Activated naive CD8-positive, alpha-beta T cell treated with anti-CD3 and anti-CD28 coated beads, Interleukin-2, amount 50 U/mL, for 16 hours (primary cell): ENCODE data around the gene HEPHL1.

Source experiments
- DNase-seq: peaks from one replicate; pipeline ENCODE4 v3.0.0-alpha.2; 2020; ENCODE audit warnings: low read depth, low spot score

Gene HEPHL1

DNA sequence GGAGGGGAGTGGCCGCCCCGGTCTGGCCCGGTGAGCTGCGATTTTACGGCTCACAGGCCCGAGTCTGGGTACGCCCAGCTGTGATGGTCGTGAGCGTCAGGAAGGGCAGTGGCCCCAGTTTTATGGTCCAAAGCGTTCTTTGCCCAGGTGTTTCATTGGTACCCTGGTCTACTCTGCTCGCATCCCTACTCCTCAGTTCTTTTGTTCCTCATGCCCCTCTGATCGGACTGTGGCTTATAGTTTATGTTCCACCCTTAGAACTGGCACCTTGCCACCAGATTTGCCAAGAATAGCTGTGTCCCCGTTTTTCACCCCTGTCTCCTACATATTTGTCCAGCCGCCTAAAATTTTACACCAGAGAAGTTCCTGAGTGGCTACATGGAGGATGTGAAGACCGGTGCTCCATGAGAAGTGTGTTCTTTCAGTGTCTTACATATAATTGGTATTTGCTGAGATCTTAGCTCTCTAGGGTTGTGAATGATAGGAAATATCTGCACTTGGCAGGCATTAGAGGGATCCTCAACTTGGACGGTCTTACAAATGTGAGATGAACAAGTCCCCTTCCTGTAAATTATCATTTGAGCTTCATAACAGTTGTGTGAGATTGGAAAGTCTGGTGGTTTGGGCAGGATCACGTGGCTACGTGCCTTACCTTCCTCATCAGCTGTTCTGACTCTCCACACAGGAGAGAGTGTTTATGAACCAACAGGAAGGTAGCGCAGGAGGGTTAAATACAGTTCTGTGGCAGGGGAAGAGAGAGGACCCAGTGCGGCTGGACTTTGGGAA is 108.6 kb downstream of the HEPHL1 start:
- no peak for DNase-seq

DNA sequence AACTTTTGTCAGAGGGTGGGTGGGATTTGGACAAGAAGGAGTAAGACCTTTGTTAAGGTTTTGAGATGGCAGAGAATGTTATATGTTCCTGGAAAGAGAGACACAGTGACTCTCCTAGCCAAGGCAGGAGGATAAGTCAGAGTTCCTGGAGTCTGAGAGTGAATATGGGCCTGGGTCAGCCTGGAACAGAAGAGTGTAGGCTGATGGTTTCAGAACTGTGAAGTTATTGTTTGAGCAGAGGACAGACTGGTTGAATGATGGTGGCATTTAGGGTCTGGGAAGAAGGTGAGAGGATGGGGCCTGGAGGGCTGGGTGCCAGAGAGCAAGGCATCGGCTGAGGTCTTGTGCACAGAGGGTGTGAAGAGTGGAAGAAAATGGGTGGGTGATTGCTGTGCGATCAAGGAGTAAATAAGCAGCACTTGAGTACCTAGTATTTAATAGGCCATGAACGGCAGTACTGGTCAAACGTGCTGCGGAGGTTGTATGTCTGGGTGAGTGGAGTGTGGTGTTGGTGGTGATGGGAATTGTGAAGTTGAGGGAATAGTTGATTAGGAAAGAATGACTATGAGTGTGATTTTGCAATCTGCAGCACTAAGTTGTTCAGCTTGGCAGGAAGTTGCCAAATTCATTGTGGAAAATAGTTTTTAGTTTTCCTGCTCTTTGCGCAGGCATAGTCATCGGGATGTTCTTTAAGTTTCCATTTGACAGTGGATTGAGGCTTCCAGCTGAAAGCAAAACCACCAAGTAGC is 109.3 kb downstream of the HEPHL1 start:
- DNase-seq: no peak

DNA sequence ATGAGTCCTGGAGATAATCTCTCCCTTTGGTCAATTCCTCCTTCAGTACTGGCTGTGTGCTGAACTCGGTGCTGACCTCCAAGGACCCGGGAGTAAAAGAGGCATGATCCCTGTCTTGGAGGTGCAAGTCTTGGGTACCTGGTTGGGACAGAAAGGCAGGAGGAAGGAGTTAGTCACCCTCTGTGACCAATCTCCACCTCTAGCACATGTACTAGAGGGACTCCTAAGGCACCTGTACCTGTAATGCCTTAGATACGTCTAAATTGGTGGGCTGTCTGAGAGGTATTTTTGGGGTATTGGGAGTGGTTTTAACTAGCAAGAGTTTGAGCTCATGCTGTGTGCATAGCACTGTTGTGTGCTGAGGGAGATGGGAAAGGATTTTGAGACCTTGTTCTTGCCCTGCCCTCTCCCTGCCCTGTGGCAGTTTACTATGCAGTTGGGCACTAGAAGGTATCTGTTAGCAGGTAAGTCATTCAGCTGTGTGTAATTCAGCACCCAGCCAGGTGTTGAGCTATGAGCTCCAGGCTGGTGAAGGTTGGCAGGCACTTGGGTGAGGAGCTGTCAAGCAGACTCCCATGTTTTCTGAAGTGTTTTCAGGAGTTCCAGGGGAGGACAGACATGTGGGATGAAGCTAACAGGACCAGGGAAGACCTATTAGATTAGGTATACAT is 110.0 kb downstream of the HEPHL1 start:
- no peak for DNase-seq

DNA sequence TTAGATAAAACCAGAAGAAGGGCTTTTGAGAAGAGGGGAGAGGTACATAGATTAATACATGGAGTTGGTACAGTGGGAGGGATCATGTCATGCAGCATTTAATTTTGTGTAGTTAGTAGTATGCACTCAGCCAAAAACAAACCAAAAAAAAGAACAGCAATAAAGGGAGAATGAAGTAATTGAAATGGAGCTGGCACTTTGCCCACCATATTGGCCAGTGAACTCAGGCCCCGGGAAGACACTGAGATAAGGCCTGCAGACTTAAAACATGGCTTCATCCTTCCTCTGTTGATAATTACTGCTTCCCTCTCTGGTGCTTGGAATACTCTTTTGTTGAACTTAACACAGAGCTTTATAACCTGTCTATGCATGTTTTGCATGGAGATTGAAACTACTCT is 110.6 kb downstream of the HEPHL1 start:
- no peak for DNase-seq

DNA sequence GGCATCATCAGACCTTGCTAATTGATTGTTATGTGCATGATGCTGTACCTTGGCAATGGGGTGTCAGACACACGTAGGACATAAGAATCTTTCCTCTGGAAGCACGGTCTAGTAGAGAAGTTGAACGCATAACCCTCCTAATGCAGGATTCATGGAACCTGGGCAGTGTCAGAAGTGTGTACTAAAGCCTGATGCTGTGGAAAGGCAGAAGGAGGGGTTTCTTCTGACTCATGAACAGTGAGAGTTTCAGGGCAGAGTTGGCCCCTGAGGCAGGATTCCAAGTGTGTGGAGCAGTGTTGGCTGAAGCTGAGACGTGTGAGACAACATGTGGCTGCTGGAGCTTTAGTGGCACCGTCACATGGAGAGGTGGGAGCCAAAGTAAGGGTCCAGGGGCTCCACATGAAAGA is 111.0 kb downstream of the HEPHL1 start:
- no peak for DNase-seq

DNA sequence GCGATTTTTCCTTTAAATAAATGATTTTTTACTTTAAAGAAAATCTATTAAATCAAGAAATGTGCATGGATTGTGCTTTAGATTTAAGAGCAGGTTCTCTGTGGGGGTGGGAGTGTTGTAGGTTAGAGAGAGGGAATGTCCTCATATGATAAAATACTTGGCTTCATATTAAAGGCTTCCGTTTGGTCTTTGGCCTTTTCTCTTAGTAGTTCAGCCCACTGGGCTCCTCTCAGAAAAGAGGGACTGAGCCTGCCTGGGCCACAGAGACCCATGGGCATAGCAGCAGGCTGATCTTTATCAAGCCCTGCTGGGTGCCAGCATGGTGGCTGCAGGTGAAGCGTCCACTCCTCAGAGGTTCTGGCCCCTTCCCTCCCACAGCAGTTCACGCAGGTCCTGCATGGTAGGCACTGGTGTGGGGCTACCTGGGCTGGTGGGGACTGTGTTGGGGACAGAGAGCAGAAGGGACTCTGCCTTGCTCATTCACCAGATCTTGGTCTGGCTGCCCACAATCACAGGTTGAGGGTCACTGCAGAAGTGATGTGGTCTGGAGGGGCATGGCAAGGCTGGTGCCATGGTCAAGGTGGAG is 111.8 kb downstream of the HEPHL1 start:
- no peak for DNase-seq

DNA sequence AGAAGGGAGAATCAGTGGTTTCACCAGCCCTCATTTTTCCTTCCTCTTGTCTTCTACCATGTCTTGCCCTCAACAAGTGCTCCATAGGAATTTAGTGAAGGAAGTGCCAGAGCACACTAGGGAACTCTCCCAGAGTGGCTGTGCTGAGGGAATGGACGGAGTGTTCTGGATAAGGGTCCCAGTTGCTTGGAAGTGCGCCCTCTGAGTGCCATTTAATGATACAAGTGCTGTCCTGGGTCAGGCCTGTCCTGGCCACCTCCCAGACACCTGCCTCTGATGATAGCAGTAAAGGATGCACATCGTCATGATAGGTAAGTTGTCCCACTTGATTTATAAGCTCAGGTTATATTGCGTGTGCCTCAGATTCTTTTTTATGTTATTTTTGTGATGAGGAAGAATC is 112.6 kb downstream of the HEPHL1 start:
- no peak for DNase-seq

DNA sequence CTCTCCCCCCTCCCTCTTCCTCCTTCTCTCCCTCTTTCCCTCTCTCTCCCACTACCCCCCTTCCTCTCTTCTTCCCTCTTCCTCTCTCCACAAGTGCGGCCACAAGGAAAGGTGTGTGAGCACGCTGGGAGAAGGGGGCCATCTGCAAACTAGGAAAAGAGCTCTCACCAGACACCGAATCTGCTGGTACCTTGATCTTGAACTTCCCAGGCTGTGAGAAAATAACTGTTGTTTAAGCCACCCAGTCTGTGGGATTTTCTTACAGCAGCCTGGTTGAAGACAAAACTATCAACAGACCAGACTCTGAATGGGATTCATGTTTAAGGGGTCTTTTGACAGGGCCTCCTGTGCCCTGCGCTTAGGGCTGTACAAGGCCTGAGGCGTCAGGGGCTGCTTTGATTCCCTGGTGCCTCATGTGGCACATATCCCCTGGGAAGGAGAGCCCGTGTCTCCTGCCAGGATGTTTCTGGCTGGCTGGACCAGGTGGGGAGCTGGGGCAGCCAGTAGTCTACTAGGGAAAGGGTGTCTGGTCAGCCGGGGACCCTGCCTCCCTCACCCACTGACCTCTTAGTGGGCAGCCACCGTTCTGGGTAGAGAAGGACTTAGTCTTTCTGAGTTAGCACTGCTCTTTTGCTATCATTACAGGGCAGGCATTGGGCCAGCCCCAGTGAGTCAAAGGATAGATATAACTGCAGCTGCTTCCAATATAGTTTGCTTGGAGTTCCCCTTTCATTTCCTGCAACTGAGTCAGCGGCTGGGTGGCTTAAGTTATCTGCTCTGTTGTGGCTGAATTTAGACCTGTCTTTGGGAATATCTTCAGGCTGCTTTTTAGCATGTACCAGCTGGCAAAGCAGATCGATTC is 113.7 kb downstream of the HEPHL1 start:
- no peak for DNase-seq

DNA sequence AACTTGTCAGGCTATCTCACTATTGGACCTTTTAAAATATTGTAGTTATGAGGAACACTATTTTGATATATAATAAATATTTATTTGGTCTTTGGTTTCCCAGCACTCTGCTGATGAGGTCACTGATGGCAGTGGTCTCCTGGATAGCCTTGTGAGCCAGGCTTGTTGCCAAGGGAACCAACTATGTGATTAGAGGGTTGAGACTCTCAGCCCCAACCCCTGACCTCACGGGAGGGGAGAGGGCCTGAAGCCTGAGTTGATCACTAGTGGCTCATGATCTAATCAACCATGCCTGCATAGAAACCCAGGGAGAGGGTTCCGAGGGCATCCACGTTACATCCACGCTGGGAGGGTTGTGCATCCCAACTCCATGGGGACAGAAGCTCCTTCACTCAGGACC is 118.3 kb downstream of the HEPHL1 start:
- no peak for DNase-seq

DNA sequence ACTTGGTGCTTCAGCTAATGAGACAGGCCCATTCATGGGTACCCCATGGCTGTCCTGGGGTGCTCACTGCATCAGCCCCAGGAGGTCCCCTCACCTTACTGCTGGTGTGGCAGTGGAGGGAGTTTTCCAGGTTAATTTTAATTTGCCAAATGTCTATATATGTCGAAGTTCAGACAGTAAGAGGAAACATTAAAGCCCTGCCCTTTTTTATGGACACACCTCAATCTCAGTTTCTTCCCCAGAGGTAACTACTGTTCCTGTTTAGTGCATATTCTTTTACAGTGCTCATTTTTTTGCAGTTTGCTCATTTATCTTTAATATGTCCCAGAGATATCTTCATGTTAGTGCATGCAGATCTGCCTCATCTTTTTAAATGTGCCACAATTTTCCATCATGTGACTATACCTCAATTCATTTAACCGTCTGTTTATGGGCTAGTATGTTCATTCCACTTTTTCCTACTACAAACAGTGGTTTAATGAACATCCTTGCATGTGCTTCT is 119.1 kb downstream of the HEPHL1 start:
- no peak for DNase-seq

DNA sequence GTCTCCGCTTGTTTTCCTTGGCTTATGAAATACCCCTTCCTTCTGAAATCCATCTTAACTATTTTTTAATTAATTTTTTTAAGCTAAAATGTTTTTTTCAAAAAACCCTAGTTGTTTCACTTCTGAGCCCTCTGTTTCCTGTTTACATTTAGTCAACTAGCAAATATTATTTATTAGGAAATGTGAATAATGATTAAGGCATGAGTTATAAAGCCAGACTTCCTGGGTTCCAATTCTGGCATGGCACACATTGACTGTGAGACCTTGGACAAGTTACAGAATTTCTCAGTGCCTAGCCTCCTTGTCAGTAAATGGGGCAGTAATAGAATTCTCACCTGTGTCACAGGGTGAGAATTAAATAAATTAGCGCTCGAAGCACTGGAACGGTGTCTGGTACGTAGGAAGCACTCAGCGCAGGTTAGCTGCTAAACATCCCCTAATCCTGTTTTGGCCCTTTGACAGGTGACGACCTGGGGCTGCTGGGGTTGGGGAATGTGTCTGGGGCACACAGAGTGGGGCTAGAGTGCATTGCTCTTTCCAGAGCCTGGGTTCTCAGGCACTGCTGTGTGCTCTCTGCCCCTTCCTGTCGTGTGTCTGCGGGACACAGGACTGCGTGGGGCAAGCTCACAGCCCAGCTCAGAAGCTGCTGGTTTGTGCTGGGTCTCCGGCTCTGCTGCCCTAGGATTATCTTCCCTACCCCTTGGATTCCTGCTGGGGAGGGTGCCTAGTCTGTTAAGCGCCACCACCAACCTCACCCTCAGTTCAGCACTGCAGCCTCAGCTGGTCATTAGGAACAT is 120.6 kb downstream of the HEPHL1 start:
- no peak for DNase-seq

DNA sequence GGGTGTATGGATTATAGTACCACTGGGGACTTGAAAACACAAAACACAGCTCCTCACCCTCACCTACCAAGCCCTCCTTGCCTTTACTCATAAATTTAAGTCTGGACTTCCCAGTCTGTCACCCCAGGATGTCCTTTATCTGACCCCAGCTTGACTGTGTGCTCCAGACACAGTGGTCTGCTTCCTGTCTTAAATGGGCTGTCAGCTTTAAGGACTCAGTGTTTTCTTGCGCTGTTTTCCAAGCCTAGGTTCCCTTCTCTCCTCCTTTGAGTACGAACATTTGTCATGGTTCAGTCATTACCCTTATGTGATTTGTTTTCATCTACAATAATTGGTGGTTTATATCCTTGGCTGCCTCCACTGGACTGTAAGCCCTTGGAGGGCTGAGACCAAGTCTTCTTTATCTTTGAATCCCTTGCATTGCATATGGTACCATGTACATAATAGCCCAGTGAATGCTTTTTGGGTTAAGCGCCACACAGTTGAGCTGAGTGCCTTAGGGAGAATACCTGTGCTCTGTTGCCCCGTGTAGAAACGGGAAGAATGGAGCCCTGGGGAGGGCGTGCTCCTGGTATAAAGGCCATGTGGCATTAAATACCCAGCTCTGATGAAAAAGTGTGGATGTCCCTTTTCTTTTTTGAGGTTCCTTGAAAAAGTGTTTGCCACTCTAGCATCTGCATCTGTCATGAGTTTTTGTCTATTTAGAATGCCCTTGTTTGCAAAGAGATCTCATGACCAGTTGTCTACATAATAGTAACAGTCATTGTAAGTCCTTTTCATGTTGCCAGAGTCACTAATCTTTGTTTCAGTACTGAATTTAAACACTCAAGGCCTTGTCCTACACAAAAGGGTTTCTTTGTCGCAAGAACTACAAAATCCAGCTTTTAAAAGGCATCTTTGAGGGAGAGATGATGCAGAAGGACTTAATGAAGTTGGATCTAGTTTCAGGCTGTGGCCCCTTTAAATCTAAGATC is 121.4 kb downstream of the HEPHL1 start:
- DNase-seq: no peak

DNA sequence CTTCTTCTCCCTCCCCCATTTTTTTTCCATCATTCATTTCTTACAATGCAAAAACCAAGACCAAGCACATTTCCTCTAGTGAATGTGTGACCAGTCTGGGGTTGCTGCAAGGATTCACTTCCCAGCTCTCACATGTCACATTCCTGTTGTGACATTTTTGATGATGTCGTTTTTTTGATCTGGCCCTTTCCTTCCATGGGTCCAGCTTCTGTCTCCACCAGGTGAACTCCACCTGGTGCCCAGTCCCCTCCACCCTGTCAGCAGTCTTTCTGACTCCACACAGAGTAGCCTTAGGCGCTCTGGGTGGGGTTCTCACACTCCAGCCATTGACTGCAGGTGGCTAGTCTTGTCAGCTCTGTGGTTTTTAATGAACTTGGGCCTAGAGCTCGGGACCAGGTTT is 123.1 kb downstream of the HEPHL1 start:
- DNase-seq: no peak

DNA sequence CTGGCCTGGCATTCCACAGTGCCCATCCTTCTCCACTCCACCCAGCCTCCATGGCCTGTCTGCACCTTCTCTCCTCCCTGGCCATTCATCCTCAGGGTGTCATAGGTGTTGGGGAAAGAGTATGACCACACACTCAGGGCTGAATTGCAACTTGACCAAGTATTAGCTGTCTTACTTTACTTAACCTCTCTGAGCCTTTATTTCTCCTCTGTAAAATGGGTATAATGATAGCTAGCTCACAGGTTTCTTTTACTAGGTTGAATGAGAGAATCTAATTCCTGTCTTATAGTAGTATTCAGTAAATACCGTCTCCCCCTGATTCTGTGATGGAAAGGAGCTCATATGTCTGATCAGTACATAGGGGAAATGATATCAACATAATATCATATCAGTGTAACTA is 123.5 kb downstream of the HEPHL1 start:
- DNase-seq: no peak

DNA sequence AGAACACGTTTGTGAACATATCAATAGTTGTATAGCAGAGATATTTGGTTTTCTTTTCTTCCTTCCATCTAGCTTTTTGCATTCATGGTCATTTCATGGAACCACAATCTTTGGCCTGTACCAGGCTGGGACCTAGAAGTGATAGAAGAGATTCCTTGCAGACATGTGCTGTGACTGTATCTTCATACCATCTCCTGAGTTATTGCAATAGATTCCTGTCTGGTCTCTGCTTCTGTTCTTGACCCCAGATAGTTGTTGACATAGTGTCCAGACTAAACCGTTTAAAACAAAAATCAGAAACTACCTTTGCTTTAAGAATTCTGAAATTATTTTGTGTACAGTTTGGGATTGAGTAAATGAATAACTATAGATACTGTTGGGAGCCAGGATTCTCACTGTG is 124.3 kb downstream of the HEPHL1 start:
- no peak for DNase-seq

DNA sequence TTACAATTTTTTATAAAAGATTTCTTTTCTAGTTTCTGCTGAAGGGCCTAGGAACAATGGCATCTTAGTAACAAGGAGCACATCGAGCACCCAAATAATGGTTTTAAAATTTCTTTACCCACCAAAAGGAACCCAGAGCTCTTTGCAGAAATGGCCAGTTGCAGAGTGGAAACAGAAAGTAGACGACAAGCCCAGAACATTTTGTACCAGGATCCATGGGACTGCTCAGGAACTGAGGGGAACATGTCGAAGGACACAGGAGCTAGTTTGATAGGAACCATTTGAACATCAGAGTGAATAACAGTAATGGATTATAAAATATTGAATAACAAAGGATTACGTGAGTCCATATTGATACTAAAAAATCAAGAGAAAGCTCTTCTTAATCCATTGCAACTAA is 124.8 kb downstream of the HEPHL1 start:
- DNase-seq: no peak

DNA sequence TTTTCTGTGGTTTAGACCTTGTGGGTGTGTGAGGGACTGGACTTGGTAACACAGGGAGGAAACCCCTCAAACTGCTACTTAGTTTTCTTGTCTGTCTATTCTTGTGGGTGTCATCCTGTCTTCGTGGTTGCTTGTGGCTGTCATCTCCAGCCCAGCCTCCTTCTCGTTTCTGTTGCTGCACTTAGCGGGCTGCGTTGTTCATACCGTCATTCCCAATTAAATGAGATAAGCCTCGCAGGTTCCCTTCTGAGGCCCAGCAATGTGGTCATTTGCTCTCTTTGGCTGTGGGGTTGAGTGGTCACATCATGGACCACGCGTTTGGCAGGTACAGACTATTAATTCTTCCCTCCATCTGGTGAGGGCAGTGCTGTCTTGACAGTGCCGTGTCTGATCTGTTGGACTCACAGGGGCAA is 126.3 kb downstream of the HEPHL1 start:
- no peak for DNase-seq

DNA sequence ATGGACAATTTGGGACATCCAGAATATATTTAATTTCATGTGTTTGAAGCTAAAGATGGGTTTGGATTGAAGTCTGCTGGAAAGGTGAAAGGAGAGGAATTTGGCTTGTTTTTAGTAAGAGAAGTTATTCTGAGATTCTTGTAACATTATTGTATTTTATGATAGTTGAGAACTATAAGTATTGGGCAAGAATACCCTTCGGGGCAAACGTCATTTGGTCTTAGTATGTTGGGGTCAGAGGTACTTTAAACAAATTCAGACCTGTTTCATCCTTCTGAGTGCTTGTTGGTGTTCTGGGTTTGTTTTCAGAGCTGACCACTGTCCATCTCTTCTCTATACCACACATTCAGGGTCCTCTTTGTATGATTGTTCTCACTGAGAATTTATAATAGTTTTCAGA is 127.0 kb downstream of the HEPHL1 start:
- no peak for DNase-seq

DNA sequence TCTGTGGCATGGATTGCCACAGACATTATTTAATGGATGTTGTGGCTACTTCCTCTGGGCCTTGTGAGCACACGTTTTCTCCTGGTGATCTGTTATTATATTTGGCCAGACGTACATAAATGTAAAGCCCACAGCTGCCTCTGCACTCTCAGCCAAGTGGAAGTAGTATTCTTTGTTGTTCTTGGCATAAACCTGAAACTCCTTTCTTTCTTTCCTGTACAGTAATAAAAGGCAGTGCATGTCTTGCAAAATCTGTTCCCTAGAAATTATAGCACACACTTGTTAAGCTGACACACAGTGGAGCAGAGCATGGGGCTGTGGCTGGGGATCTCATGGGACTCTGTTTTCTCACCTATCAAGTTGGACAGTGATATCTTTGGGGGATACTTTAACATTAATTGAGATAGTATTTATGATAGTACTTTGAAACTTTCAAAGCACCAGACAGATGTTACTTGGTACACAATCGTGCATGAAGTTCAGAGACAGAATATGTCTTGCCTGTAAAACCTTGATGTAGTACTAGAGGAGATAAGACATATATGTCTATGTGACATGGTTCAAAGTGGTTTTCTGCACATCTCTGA is 128.4 kb downstream of the HEPHL1 start:
- DNase-seq: no peak
